Keratinocyte (primary cell): ENCODE measurements around the gene ELP4. TPM values are rescaled to one million over a fixed set of nuclear protein-coding genes. Genes with fewer than 3 reads are reported as not detected.

ENCODE experiments used
- DNase-seq: peaks from one replicate; pipeline ENCODE4 v3.0.0-alpha.2; 2011; ENCODE audit warnings: low read depth, missing footprints, low spot score
- FAIRE-seq: peaks from 2 replicates; lab custom pipeline; 2011; peaks lifted over from hg19 to GRCh38; lab: Jason Lieb, UNC
- H2AFZ ChIP-seq: 2 replicates; pipeline ENCODE4 v1.6.0; 2012; ENCODE audit warnings: low read length, control low read depth, inconsistent platforms; ENCODE audit not compliant: control insufficient read depth
- H3K27ac ChIP-seq: 2 replicates; pipeline ENCODE4 v1.5.1; 2011; ENCODE audit warnings: low read length; ENCODE audit not compliant: control insufficient read depth, insufficient read depth
- H3K27me3 ChIP-seq: 3 replicates; pipeline ENCODE4 v1.6.0; 2011; ENCODE audit warnings: low read length; ENCODE audit not compliant: control insufficient read depth, insufficient read depth; ENCODE audit errors: extremely low read depth
- H3K36me3 ChIP-seq, 2 experiments: 2 replicates in 1 of 2; 3 replicates in 1 of 2; pipeline ENCODE4 v1.5.1; 2011; ENCODE audit warnings: low read length in 2 of 2, mild to moderate bottlenecking in 1 of 2; ENCODE audit not compliant: control insufficient read depth in 2 of 2, insufficient read depth in 2 of 2; ENCODE audit errors: extremely low read depth in 1 of 2
- H3K4me1 ChIP-seq: 3 replicates; pipeline ENCODE4 v1.5.1; 2011; ENCODE audit warnings: low read length; ENCODE audit not compliant: control insufficient read depth, insufficient read depth; ENCODE audit errors: extremely low read depth
- H3K4me2 ChIP-seq: 3 replicates; pipeline ENCODE4 v1.6.0; 2011; ENCODE audit warnings: low read depth, low read length; ENCODE audit not compliant: control insufficient read depth, insufficient read depth; ENCODE audit errors: extremely low read depth
- H3K4me3 ChIP-seq, 3 experiments: fragments of 200-600 bp in 1 of 3; sonication (generic) in 1 of 3; 2 replicates in 2 of 3; 3 replicates in 1 of 3; pipeline ENCODE4 v1.5.1; 2011 to 2016; ENCODE audit warnings: low read length in 3 of 3, mild to moderate bottlenecking in 3 of 3, control low read depth in 2 of 3, inconsistent platforms in 1 of 3, low read depth in 1 of 3, mixed read lengths in 1 of 3, mixed run types in 1 of 3, moderate library complexity in 1 of 3; ENCODE audit not compliant: control insufficient read depth in 2 of 3, insufficient read depth in 2 of 3; ENCODE audit errors: extremely low read depth in 1 of 3
- H3K79me2 ChIP-seq: 2 replicates; pipeline ENCODE4 v1.6.0; 2012; ENCODE audit warnings: low read length; ENCODE audit not compliant: control insufficient read depth, insufficient read depth
- H3K9ac ChIP-seq: 3 replicates; pipeline ENCODE4 v1.6.0; 2011; ENCODE audit warnings: low read length; ENCODE audit not compliant: control insufficient read depth, insufficient read depth; ENCODE audit errors: extremely low read depth
- H3K9me1 ChIP-seq: 3 replicates; pipeline ENCODE4 v1.6.0; 2011; ENCODE audit warnings: low read length; ENCODE audit not compliant: control insufficient read depth, insufficient read depth; ENCODE audit errors: extremely low read depth
- H3K9me3 ChIP-seq: 2 replicates; pipeline ENCODE4 v1.5.1; 2012; ENCODE audit warnings: low read depth, low read length; ENCODE audit not compliant: control insufficient read depth
- H4K20me1 ChIP-seq: 3 replicates; pipeline ENCODE4 v1.6.0; 2011; ENCODE audit warnings: low read length; ENCODE audit not compliant: control insufficient read depth, insufficient read depth; ENCODE audit errors: extremely low read depth
- CTCF ChIP-seq, 3 experiments: IDR thresholded peaks in 1 of 3; conservative IDR thresholded peaks in 1 of 3; optimal IDR thresholded peaks in 1 of 3; 2 replicates in 2 of 3; 3 replicates in 1 of 3; pipeline versions ENCODE3 to v1.5.1; 2011; ENCODE audit warnings: low read length in 3 of 3, mild to moderate bottlenecking in 3 of 3, moderate library complexity in 2 of 3, control low read depth in 1 of 3, inconsistent platforms in 1 of 3; ENCODE audit not compliant: insufficient read depth in 2 of 3; ENCODE audit errors: extremely low read depth in 1 of 3
- EZH2 ChIP-seq: IDR thresholded peaks from one replicate; pipeline ENCODE4 v1.6.1; 2012; ENCODE audit warnings: inconsistent platforms, mild to moderate bottlenecking, low read length, moderate library complexity
- dilution Hi-C: fragments of 300-500 bp; cut with MboI; formaldehyde crosslinking; loops from one replicate; pipeline ENCODE4 v1.7.0; 2020; ENCODE audit warnings: low sequenced_read_pairs; ENCODE audit not compliant: extremely low pct_ligation_motif_present
- polyA plus RNA-seq, 5 experiments: library from polyadenylated mRNA; depleted of rRNA in 3 of 5; stranded (reverse) in 3 of 5; stranded (forward) in 1 of 5; unstranded in 1 of 5; fragments of >200 nt; gene quantifications; 1 replicate in 1 of 5; 2 replicates in 3 of 5; 3 replicates in 1 of 5; pipeline versions ENCODE4 v1.2.1 to v1.2.3, GENCODE V29; 2011 to 2012; ENCODE audit warnings: missing spikeins in 2 of 5, low read depth in 1 of 5, low replicate concordance in 1 of 5

The ELP4 gene
- polyA plus RNA-seq, 1 donor (not counting 4 experiments of a cell fraction or from before 2014, with no cell fraction given): 29.6 TPM

- dilution Hi-C loops: no loop called here
- TF ChIP-seq EZH2: peak; percentile 99
- no peak for TF ChIP-seq CTCF (optimal IDR thresholded peaks at IDR 0.05 in 1 of 3, IDR thresholded peaks at IDR 0.05 in 1 of 3, conservative IDR thresholded peaks at IDR 0.05 in 1 of 3; ENCODE audit: extremely low read depth in 1 of 3, insufficient read depth in 2 of 3, low read length in 3 of 3)
- peak; percentile 34 for FAIRE-seq
- H3K4me3 ChIP-seq: peak within 1 kb of the TSS; percentile 31 to 59 (median 56)
- no peak within 1 kb of the TSS for H3K9ac ChIP-seq
- H3K27me3 ChIP-seq: peaks cover 100% of the 10 kb centered on the region
- H3K4me1 ChIP-seq: peaks cover 32% of the 10 kb centered on the region
- no peak within 1 kb of the TSS for H3K27ac ChIP-seq
- no peaks in the 10 kb centered on the region for H3K9me1 ChIP-seq
- H3K9me3 ChIP-seq: no peaks in the 10 kb centered on the region
- H2AFZ ChIP-seq: peak within 1 kb of the TSS; percentile 49
- no peaks in the 10 kb centered on the region for H3K79me2 ChIP-seq
- peak within 1 kb of the TSS; percentile 72 for H3K4me2 ChIP-seq
- H4K20me1 ChIP-seq: peaks cover 6% of the 10 kb centered on the region
- DNase-seq: peak; percentile 4
- H3K36me3 ChIP-seq: no peaks in the 10 kb centered on the region
Observed at GRCh38 chr11:31810779-31811647, 301.4 kb downstream of the ELP4 start, which contains the start of gene PAX6. TSS of gene PAX6 (minus strand) at chr11:31811322. CDS start at chr11:31806411, 4,911 bp downstream.

- Histone ChIP-seq H3K9ac (no peak overlapping the region), H3K4me1 (peaks cover 38% of the 10 kb centered on the region), H3K79me2 (no peaks in the 10 kb centered on the region), H3K9me1 (no peaks in the 10 kb centered on the region), H3K4me2 (peak overlapping the region; percentile 69), H4K20me1 (peaks cover 9% of the 10 kb centered on the region), H3K27ac (no peak overlapping the region), H2AFZ (no peak overlapping the region), H3K27me3 (peaks cover 100% of the 10 kb centered on the region), H3K4me3 (peak overlapping the region in 2 of 3 experiments; percentile 44 to 56), H3K36me3 (no peaks in the 10 kb centered on the region), H3K9me3 (no peaks in the 10 kb centered on the region)
- TF ChIP-seq CTCF (optimal IDR thresholded peaks at IDR 0.05 in 1 of 3, IDR thresholded peaks at IDR 0.05 in 1 of 3, conservative IDR thresholded peaks at IDR 0.05 in 1 of 3; ENCODE audit: extremely low read depth in 1 of 3, insufficient read depth in 2 of 3, low read length in 3 of 3) (no peak), EZH2 (peak; percentile 99)
- DNase-seq: no peak
- no peak for FAIRE-seq
- dilution Hi-C loops: no loop called here
Observed at GRCh38 chr11:31812383-31813381, 303.1 kb downstream of the ELP4 start.
